IMR-90 (cell line): ENCODE results near the gene ERCC3. TPM values are rescaled to one million over a fixed set of nuclear protein-coding genes. Genes with fewer than 3 reads are reported as not detected.

Source experiments
- ATAC-seq: fragments of 200-7000 bp; cut with Tn5 transposase; 2 replicates; pipeline ENCODE4 v1.9.1; 2020; ENCODE audit warnings: low read depth, mild to moderate bottlenecking, moderate library complexity
- BruUV-seq: library from RNA; stranded (reverse); fragments of 400-500 nt; replicated peaks from 2 replicates; lab custom pipeline; 2021; lab: Mats Ljungman, UMichigan
- CTCF ChIA-PET: fragments of 300-600 bp; formaldehyde crosslinking; extraction: SDS; loops from one replicate; lab custom pipeline; 2021; ENCODE audit warnings: antibody characterized with exemption; lab: Yijun Ruan, JAX
- POLR2A ChIA-PET: fragments of 300-600 bp; sonication (Branson Sonifier 250); formaldehyde crosslinking; loops from one replicate; lab custom pipeline; 2022; ENCODE audit warnings: antibody characterized with exemption; ENCODE audit not compliant: unreplicated experiment; lab: Charles Lee
- DNase-seq: peaks from one replicate; pipeline ENCODE4 v3.0.0; 2013
- H2AFZ ChIP-seq: replicated peaks from 2 replicates; pipeline ENCODE3; 2013; ENCODE audit warnings: low read length, mild to moderate bottlenecking; ENCODE audit not compliant: poor library complexity
- H2AK5ac ChIP-seq: 2 replicates; pipeline ENCODE4 v1.6.1; 2013; ENCODE audit warnings: low read depth, low read length, inconsistent platforms
- H2AK9ac ChIP-seq: replicated peaks from 2 replicates; pipeline ENCODE3; 2013; ENCODE audit warnings: mild to moderate bottlenecking, low read depth, low read length, moderate library complexity; ENCODE audit not compliant: poor library complexity
- H2BK120ac ChIP-seq: 2 replicates; pipeline ENCODE4 v1.6.1; 2013; ENCODE audit warnings: low read depth, low read length, inconsistent platforms
- H2BK15ac ChIP-seq: 3 replicates; pipeline ENCODE4 v1.6.1; 2013; ENCODE audit warnings: low read depth, low read length, inconsistent platforms
- H2BK20ac ChIP-seq: 2 replicates; pipeline ENCODE4 v1.6.1; 2013; ENCODE audit warnings: low read depth, mild to moderate bottlenecking, inconsistent platforms, low read length, moderate library complexity
- H2BK5ac ChIP-seq: 2 replicates; pipeline ENCODE4 v1.6.1; 2013; ENCODE audit warnings: mild to moderate bottlenecking, low read depth, low read length, inconsistent platforms; ENCODE audit not compliant: poor library complexity, severe bottlenecking
- H3K14ac ChIP-seq: replicated peaks from 2 replicates; pipeline ENCODE4 v1.6.1; 2013; ENCODE audit warnings: low read depth, low read length, inconsistent platforms
- H3K18ac ChIP-seq: 2 replicates; pipeline ENCODE4 v1.6.1; 2013; ENCODE audit warnings: low read depth, low read length, control low read depth
- H3K23ac ChIP-seq: 2 replicates; pipeline ENCODE4 v1.6.1; 2013; ENCODE audit warnings: low read depth, low read length, inconsistent platforms
- H3K27ac ChIP-seq: 2 replicates; pipeline ENCODE4 v1.5.1; 2013; ENCODE audit warnings: mild to moderate bottlenecking, control low read depth, low read length; ENCODE audit not compliant: insufficient read depth
- H3K27me3 ChIP-seq: 2 replicates; pipeline ENCODE4 v1.6.1; 2013; ENCODE audit warnings: low read length; ENCODE audit not compliant: control insufficient read depth, insufficient read depth
- H3K36me3 ChIP-seq: 2 replicates; pipeline ENCODE4 v1.6.1; 2013; ENCODE audit warnings: low read length, mixed read lengths; ENCODE audit not compliant: control insufficient read depth, insufficient read depth
- H3K4ac ChIP-seq: 2 replicates; pipeline ENCODE4 v1.6.1; 2013; ENCODE audit warnings: low read depth, low read length, inconsistent platforms
- H3K4me1 ChIP-seq: 2 replicates; pipeline ENCODE4 v1.6.1; 2013; ENCODE audit warnings: low read length, mixed read lengths; ENCODE audit not compliant: control insufficient read depth, insufficient read depth
- H3K4me2 ChIP-seq: 2 replicates; pipeline ENCODE4 v1.6.1; 2013; ENCODE audit warnings: low read depth, mild to moderate bottlenecking, control low read depth, low read length, moderate library complexity
- H3K4me3 ChIP-seq: 2 replicates; pipeline ENCODE4 v1.5.1; 2013; ENCODE audit warnings: low read depth, mild to moderate bottlenecking, control low read depth, low read length, moderate library complexity; ENCODE audit not compliant: insufficient read depth
- H3K56ac ChIP-seq: 2 replicates; pipeline ENCODE4 v1.6.1; 2013; ENCODE audit warnings: low read length, inconsistent platforms; ENCODE audit not compliant: insufficient read depth; ENCODE audit errors: extremely low read depth
- H3K79me1 ChIP-seq, 2 experiments: 2 replicates each; pipeline ENCODE4 v1.6.1; 2013; ENCODE audit warnings: low read length in 2 of 2, inconsistent platforms in 1 of 2, low read depth in 1 of 2
- H3K9ac ChIP-seq: 2 replicates; pipeline ENCODE4 v1.6.1; 2013; ENCODE audit warnings: low read depth, low read length, control low read depth
- H3K9me1 ChIP-seq: 2 replicates; pipeline ENCODE4 v1.6.1; 2013; ENCODE audit warnings: low read length, inconsistent platforms; ENCODE audit not compliant: insufficient read depth
- H3K9me3 ChIP-seq: 2 replicates; pipeline ENCODE4 v1.6.1; 2013; ENCODE audit warnings: low read length; ENCODE audit not compliant: control insufficient read depth, insufficient read depth
- H4K20me1 ChIP-seq: 2 replicates; pipeline ENCODE4 v1.6.1; 2013; ENCODE audit warnings: low read length, inconsistent platforms; ENCODE audit not compliant: insufficient read depth
- H4K5ac ChIP-seq: 2 replicates; pipeline ENCODE4 v1.6.1; 2013; ENCODE audit warnings: mild to moderate bottlenecking, low read depth, low read length, control low read depth
- H4K8ac ChIP-seq, 2 experiments: 2 replicates each; pipeline ENCODE4 v1.6.1; 2013; ENCODE audit warnings: low read depth in 2 of 2, low read length in 2 of 2, control low read depth in 1 of 2, inconsistent platforms in 1 of 2
- H4K91ac ChIP-seq: 2 replicates; pipeline ENCODE4 v1.6.1; 2013; ENCODE audit warnings: low read depth, low read length, inconsistent platforms; ENCODE audit not compliant: insufficient read depth
- BHLHE40 ChIP-seq: fragments of 150-350 bp; IDR thresholded peaks from 2 replicates; pipeline ENCODE4 v1.6.1; 2016; ENCODE audit warnings: mild to moderate bottlenecking, low read depth, low read length
- CEBPB ChIP-seq: IDR thresholded peaks from 2 replicates; pipeline ENCODE4 v1.6.1; 2012; ENCODE audit warnings: low read depth, low read length, improper control_type of control experiment
- CTCF ChIP-seq: conservative IDR thresholded peaks from 2 replicates; pipeline ENCODE4 v1.5.1; 2012; ENCODE audit warnings: mild to moderate bottlenecking, low read depth, low read length, improper control_type of control experiment
- ELK1 ChIP-seq: fragments of 150-350 bp; IDR thresholded peaks from 2 replicates; pipeline ENCODE4 v1.6.1; 2016; ENCODE audit warnings: low read depth, mild to moderate bottlenecking, low read length, moderate library complexity, borderline replicate concordance
- MAFK ChIP-seq: IDR thresholded peaks from 2 replicates; pipeline ENCODE4 v1.6.1; 2012; ENCODE audit warnings: low read depth, low read length, improper control_type of control experiment
- NFE2L2 ChIP-seq: fragments of 150-350 bp; IDR thresholded peaks from 2 replicates; pipeline ENCODE4 v1.6.1; 2016; ENCODE audit warnings: low read depth, mild to moderate bottlenecking, low read length
- RAD21 ChIP-seq: IDR thresholded peaks from 2 replicates; pipeline ENCODE4 v1.6.1; 2012; ENCODE audit warnings: low read length, improper control_type of control experiment
- USF2 ChIP-seq: fragments of 150-350 bp; IDR thresholded peaks from 2 replicates; pipeline ENCODE4 v1.6.1; 2017; ENCODE audit warnings: mild to moderate bottlenecking, antibody characterized with exemption, low read length, low read depth
- WGBS, 2 experiments: methylation state at CpG; one replicate each; pipeline versions ENCODE4 v1.1.5 to v1.1.7; 2013; ENCODE audit warnings: missing lambda C conversion rate in 2 of 2; ENCODE audit not compliant: insufficient read length in 1 of 2; ENCODE audit errors: extremely low coverage in 2 of 2; 5-methylcytosine and 5-hydroxymethylcytosine counted together
- dilution Hi-C: fragments of 300-500 bp; cut with HindIII; formaldehyde crosslinking; loops from one replicate; pipeline ENCODE4 v1.14.3; 2018; ENCODE audit warnings: low sequenced_read_pairs; ENCODE audit not compliant: unreplicated experiment
- in situ Hi-C: fragments of 300-500 bp; cut with MboI; formaldehyde crosslinking; loops from 3 replicates; pipeline ENCODE4 v1.14.3; 2019; ENCODE audit warnings: low sequenced_read_pairs, inconsistent platforms, mixed read lengths
- intact Hi-C: fragments of 100-400 bp; cut with micrococcal nuclease; formaldehyde crosslinking; loops from 2 replicates; pipeline ENCODE4 v1.10.0; 2022
- polyA plus RNA-seq, 3 experiments: library from polyadenylated mRNA; depleted of rRNA; stranded (reverse); fragments of >200 nt; gene quantifications; 2 replicates each; pipeline ENCODE4 v1.2.3, GENCODE V29; 2012; ENCODE audit warnings: low replicate concordance in 1 of 3
- total RNA-seq: library from RNA; depleted of rRNA; stranded (reverse); fragments of >200 nt; gene quantifications from 2 replicates; pipeline ENCODE4 v1.2.3, GENCODE V29; 2012

ERCC3 gene
- total and polyA plus RNA-seq, 2 of the 4 experiments (the other 2 are of a cell fraction) = 43.2 to 52.0 TPM

- no peak overlapping the region for H3K4me3 ChIP-seq
- no peak overlapping the region for H3K4ac ChIP-seq
- no peaks in the 10 kb centered on the region for H3K79me1 ChIP-seq
- H3K18ac ChIP-seq = no peak overlapping the region
- no peak overlapping the region for H3K27ac ChIP-seq
- no peaks in the 10 kb centered on the region for H3K9me1 ChIP-seq
- H2AK5ac ChIP-seq = no peak overlapping the region
- ATAC-seq (no peak), DNase-seq (no peak)
- POLR2A ChIA-PET = no interaction called here
- no peak overlapping the region for H3K56ac ChIP-seq
- no peak overlapping the region for H4K5ac ChIP-seq
- no peak overlapping the region for H2BK15ac ChIP-seq
- TF ChIP-seq NFE2L2 (no peak), ELK1 (no peak), CEBPB (no peak), BHLHE40 (no peak), RAD21 (no peak), CTCF (no peak), USF2 (no peak), MAFK (no peak)
- no peak overlapping the region for H2BK120ac ChIP-seq
- H4K91ac ChIP-seq = no peak overlapping the region
- no peak overlapping the region for H4K8ac ChIP-seq
- no peak overlapping the region for H2AFZ ChIP-seq
- no TSS peak for BruUV-seq
- peaks cover 14% of the 10 kb centered on the region for H3K27me3 ChIP-seq
- peaks cover 3% of the 10 kb centered on the region for H3K9me3 ChIP-seq
- no peaks in the 10 kb centered on the region for H3K36me3 ChIP-seq
- H3K9ac ChIP-seq = no peak overlapping the region
- H2AK9ac ChIP-seq = no peak overlapping the region
- WGBS, 2 experiments = no CpG with 5 or more reads among the region's 8 CpGs
- no peak overlapping the region for H3K23ac ChIP-seq
- in situ Hi-C loops = no loop called here
- intact Hi-C loops = no loop called here
- no peak overlapping the region for H2BK20ac ChIP-seq
- no peaks in the 10 kb centered on the region for H4K20me1 ChIP-seq
- no peak overlapping the region for H2BK5ac ChIP-seq
- CTCF ChIA-PET = no interaction called here
- no peak overlapping the region for H3K4me2 ChIP-seq
- H3K4me1 ChIP-seq = no peaks in the 10 kb centered on the region
- dilution Hi-C loops = no loop called here
- H3K14ac ChIP-seq = no peak overlapping the region
Observed at GRCh38 chr2:127233710-127234109, 60.2 kb downstream of the ERCC3 start.
